GM19324 (cell line): ENCODE results near the gene MDGA2.
"Not testable (repeated sequence)": the region's sequence is repeated elsewhere in the genome, so short reads cannot be mapped to it uniquely, and the experiment has no call there.

Experiments
- ATAC-seq: cut with Tn5 transposase; IDR thresholded peaks from one replicate; pipeline ENCODE4 v1.9.1; 2021; ENCODE audit warnings: mild to moderate bottlenecking, moderate library complexity; ENCODE audit not compliant: unreplicated experiment, low FRiP score

Gene MDGA2

DNA sequence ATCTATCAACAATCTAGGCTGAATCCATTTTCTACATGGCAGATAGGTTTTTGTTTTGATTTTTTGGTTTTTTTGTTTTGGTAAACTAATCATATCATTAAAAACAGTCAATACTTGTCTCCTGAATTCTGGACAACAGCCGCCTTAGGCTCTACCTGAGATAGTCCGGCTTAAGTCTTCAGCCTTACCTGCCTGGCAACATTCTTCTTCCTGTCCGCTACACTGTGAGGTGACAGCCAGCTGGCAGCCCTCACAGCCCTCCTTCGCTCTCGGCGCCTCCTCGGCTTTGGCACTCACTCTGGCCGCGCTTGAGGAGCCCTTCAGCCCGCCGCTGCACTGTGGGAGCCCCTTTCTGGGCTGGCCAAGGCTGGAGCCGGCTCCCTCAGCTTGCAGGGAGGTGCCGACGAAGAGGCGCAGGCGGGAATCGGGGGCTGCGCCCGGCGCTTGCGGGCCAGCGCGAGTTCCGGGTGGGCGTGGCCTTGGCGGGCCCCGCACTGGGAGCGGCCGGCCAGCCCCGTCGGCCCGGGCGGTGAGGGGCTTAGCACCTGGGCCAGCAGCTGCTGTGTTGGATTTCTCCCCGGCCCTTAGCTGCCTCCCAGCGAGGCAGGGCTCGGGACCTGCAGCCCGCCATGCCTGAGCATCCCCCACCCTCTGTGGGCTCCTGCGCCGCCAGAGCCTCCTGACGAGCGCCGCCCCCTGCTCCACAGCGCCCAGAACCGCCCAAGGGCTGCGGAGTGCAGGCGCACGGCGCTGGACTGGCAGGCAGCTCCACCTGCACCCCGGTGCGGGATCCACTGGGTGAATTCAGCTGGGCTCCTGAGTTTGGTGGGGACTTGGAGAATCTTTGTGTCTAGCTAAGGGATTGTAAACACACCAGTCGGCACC, 49.0 kb downstream of the MDGA2 start:
- no peak for ATAC-seq

- ATAC-seq: not testable (repeated sequence)
Observed at GRCh38 chr14:47624126-47624525, 51.3 kb downstream of the MDGA2 start.

DNA sequence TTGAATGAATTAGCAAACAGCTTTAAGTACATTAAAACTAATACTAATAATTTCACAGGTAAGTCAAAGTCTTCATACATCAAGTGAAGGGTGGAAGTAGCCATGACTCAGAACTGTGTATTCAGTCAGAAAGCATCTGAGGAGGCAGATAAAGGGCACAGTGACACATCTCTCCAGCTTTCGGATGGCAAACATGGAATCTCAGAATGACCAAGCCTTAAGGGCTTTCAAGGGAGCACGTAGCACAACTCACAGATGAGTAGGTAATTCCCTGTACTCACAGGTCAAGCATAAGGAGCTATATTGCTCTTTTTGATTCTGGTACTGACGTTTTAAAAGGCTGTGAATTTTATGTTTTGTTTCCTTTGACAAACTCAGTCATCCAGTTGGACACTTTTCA, 56.0 kb downstream of the MDGA2 start:
- no peak for ATAC-seq

DNA sequence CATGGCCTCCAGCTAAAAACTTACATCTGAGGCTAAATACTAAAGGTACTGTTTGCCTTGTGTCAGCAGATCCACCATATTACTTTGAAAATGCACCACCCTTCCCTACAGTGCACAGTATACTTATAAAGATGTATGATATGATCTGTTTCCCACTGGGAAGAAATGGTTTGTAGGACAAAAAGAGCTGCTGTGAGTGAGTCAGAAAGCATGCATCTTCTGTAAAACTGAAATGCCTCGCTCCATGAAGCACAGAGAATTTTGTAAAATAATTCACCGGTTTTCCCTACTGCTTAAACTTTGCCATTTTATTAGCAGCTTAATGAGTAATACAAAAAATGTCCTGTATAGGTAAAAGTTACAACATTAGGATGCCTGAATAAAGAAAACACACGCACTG, 68.8 kb downstream of the MDGA2 start:
- ATAC-seq: no peak

DNA sequence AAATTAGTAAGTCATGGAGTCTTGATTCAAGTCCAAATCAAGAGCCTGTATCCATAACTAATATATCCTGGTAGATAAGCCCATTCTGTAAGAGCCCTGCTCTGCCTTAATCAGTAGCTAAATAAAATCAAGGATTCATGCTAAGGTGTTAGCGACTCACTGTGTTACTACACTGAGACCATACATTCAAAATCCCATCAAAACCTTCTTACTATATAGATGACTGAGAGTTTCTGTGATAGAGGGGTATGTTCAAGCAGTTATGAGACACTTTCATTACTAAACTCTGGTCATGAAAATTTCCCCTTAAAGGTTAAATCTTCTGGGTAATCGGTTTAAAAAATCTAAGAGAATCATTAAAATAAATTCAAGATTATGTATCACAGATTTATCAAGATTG, 78.5 kb downstream of the MDGA2 start:
- ATAC-seq: no peak

- ATAC-seq: no peak
Observed at GRCh38 chr14:47596232-47596631, 79.2 kb downstream of the MDGA2 start.

GRCh38 chr14:47595552-47595951, 79.9 kb downstream of the MDGA2 start:
- ATAC-seq: no peak

- ATAC-seq: no peak
Observed at GRCh38 chr14:47590767-47591495, 84.5 kb downstream of the MDGA2 start.

DNA sequence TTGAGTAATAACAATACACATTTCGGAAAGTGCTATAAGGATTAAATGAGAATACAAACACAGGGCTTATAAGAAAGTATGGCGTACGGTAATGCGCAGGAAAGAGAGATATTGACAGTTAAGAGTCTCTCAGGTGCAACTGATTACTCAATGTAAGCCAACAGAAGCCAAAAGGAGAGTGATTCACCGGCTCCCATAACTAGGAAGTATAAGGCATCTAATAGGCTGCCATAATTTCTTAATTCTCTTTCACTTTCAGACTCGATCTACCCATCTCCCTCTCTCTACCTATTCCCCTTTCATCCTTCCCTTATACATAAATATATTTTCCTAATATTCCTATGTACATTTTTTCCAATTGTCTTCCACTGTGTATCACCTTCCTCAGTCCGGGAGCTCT, 90.0 kb downstream of the MDGA2 start:
- no peak for ATAC-seq

DNA sequence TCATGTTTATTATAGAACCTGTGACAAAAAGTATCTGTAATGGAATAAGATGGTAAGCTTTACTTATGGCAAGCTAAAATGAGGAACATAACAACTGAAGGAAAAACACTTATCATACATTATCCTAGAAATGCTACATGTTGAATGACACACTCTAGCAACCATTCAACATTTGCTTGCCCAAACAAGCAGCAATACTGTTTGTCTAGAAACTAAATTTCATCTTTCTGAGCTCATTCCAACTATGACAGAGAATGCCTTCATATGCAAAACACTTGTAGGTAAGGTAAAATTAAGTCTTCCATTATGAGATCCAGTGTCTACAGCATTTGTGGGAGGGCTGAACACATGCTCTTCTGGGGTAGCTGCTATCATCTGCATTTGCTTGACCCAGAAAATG, 108.1 kb downstream of the MDGA2 start:
- ATAC-seq: no peak

DNA sequence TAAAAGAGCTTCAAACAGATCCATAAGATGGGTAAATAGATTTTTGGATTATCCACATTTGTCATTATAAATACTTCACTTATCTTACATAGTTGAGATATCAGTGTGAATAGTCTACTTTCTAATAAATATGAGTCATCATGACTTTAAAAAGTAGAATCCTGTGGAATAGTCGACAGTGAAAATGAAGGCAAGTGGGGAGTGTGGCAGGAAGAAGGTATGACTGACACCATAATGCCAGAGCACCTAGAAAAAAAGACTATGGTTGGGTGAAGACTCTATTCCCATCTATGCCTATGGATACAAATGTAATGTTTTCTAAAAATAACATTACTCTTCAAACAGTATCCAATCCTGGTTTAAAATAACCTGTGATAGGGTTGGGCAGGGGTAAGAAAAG, 117.5 kb downstream of the MDGA2 start:
- no peak for ATAC-seq

GRCh38 chr14:47555333-47555732, 120.1 kb downstream of the MDGA2 start:
- ATAC-seq: no peak

DNA sequence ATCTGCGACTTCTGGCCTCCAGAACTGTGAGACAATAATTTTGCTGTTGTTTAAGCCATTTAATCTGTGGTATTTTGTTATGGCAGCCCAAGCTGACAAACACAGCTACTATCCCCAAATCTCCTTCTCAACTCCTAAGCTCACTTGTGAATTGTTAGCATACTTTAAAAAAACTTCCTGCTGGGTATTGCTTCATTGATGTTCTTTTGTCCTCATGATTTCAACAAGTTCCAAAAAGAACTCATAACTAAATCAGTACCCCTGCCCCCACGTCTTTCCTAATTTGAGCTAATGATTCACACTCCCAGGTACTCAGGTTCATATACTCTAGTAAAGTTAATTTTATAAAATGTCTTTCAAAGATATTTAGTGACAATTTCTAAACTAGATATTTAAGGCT, 125.5 kb downstream of the MDGA2 start:
- no peak for ATAC-seq

DNA sequence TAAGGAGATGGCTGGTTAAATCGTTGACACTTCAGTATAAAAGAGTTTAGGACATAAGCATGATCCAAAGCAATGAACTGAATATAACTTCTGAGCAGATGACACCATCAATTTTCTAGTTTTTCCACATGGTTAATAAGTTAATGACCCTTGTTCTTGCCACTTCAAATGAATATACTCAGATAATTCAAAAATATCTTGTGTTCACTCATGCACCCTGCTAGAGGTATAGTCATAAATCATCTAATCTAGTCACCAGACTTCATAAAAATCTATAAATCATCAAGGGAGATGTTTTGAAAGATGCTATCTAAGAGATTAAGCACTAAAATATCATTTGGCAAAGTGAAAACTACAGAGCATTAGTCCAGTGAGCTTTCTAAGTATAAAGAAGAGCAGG, 131.9 kb downstream of the MDGA2 start:
- ATAC-seq: no peak

- no peak for ATAC-seq
Observed at GRCh38 chr14:47541662-47542061, 133.7 kb downstream of the MDGA2 start.

DNA sequence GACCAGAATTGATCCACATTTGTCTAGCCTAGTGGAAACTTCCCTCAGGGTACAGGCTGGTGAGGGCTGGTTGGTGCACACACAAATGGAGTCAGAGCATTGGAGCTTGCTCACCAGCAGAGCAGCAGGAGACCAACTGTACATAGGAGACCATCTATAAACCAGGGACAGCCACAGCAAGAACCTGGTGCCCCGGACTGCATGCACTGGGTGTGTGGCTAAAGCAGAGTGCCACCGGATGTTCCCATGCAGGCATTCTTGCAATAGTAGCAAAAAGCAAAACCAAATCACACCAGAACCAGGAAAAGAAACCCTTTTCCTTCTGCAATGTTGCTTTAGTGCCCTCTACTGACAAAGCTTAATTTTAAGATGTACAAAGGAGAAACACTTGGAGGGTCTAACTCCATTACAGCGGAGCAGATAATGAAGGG, 136.4 kb downstream of the MDGA2 start:
- ATAC-seq: no peak

DNA sequence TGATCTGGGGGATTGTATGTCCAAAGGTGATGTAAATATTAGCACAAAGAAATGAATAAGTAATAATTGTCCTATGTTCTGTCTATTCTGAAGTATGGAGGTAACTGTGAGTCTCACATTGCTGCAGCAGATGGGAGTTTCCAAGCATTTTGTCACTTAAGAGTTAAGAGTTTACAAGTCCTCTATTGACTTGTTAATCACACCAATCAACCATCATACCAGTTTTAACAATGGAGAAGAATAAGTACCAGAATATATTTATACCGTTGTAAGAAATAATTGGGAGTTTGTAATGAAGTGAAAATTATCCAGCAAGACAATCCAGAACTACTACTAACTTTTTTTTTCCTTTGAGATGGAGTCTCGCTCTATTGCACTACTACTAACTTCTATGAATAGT, 139.1 kb downstream of the MDGA2 start:
- no peak for ATAC-seq

DNA sequence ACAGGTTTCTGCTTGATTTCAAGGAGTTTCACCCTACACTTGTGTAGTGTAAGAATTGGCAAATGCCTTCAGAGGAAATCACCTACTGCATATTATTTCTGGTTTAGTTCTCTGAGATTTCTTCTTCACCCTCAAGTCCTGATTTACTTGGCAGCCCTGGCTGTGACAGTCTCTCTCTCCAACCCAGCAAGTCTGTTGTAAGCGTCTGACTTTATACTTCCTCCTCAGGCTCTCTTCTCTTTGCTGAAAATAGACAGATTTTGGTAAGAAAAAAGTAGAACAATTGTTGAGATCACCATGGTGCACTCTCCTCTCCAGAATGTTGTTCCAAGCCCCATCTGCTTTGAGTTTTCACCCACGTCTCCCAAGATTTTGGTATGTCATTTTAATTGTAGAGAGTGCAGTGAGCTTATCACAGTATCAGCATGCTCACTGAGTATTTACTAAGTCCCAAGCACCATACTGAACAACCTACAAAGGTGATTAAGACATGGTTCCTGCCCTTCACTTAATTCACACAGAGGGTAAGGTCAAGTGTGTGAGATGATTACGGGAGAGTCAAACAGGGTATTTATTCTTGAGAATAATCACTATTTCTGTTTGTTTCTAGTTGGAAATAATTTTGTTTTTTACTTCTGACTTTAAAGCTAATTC, 148.7 kb downstream of the MDGA2 start:
- ATAC-seq: no peak

- ATAC-seq: no peak
Observed at GRCh38 chr14:47524524-47524923, 150.9 kb downstream of the MDGA2 start.

- ATAC-seq: no peak
Observed at GRCh38 chr14:47520382-47520781, 155.0 kb downstream of the MDGA2 start.

DNA sequence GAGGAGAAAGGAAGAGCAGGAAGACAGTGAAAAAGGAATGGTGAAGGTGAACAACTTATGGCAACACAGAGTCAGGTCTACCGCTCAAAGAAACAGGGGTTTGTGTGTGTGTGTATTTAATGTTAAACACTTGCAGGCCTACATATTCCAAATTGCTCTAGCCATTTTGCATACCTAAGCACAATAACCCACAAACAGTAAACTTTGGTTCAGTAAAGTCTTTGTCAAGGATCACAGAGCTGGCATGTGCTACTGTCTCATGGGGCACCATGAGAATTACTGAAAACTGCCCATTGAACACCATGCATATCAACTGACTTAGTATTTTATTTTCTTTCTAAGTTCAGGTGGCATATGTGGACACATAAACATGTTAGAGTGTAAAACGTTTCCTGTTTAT, 163.6 kb downstream of the MDGA2 start:
- ATAC-seq: no peak
